Nephron progenitor cell (in vitro differentiated cells): Measurements from ENCODE around the gene TBC1D30.

Experiments used
- DNase-seq: peaks from one replicate; pipeline ENCODE4 v3.0.0; 2021
- H3K27ac Mint-ChIP-seq: 2 replicates; pipeline ENCODE4 v1.8.0; 2021; ENCODE audit warnings: mild to moderate bottlenecking, moderate library complexity, mixed read lengths
- H3K27me3 Mint-ChIP-seq: 2 replicates; pipeline ENCODE4 v1.8.0; 2021; ENCODE audit warnings: mild to moderate bottlenecking, low read depth, mixed read lengths; ENCODE audit not compliant: poor library complexity
- H3K36me3 Mint-ChIP-seq: 2 replicates; pipeline ENCODE4 v1.8.0; 2021; ENCODE audit warnings: low read depth, mixed read lengths
- H3K4me1 Mint-ChIP-seq: 2 replicates; pipeline ENCODE4 v1.8.0; 2021; ENCODE audit warnings: mixed read lengths
- H3K4me3 Mint-ChIP-seq: 2 replicates; pipeline ENCODE4 v1.8.0; 2021; ENCODE audit warnings: mild to moderate bottlenecking, moderate library complexity, mixed read lengths
- H3K9me3 Mint-ChIP-seq: 2 replicates; pipeline ENCODE4 v1.8.0; 2021; ENCODE audit warnings: mild to moderate bottlenecking, moderate library complexity, mixed read lengths
- TF ChIP-seq, protein P1 (sequence below): fragments of 200-600 bp; sonication (generic); IDR thresholded peaks from 2 replicates; pipeline ENCODE4 v1.5.0; 2021; ENCODE audit warnings: antibody characterized with exemption

TBC1D30 gene

DNA sequence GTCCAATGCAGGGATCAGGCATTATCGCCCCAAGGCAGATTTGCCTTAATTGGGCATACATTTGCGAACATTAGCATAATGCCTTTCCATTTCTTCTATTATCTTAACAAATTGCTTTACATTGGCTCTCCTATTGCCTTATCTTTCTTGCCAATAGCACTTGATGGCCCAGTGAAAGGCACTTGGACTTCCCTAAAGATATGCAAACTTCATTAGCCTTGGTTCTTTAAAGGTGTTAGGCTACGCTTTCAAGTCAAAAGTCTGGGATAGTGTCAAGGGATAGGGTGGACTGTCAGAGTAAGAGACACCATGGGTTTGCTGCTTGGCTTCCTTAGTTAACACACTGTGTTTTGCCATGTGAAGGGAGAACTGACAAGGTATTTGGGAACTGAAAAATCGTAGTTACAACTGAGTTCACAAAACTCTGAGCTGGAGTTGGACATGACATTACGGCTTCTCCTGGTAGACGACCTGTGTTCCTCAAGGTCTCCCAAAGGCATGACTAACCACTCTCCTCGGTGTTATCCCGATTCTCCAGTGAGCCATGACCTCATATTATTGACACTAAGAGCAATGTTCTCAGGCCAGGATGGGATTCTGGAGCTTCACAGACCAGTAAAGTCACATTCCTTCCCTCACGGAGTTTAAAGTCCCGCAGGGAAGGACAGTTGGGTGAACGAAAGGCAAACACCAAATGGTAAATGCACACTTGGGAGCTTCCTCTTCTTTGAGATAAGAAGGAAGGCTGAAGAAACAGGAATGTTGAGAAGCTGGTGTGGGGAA is 65.2 kb downstream of the TBC1D30 start:
- H3K36me3 Mint-ChIP-seq, result no peaks in the 10 kb centered on the region
- H3K9me3 Mint-ChIP-seq, result no peaks in the 10 kb centered on the region
- DNase-seq, result no peak
- H3K4me3 Mint-ChIP-seq, result no peak overlapping the region
- H3K27ac Mint-ChIP-seq, result no peak overlapping the region
- H3K27me3 Mint-ChIP-seq, result peaks cover 2% of the 10 kb centered on the region
- H3K4me1 Mint-ChIP-seq, result peaks cover 6% of the 10 kb centered on the region
- TF ChIP-seq, protein P1, sequence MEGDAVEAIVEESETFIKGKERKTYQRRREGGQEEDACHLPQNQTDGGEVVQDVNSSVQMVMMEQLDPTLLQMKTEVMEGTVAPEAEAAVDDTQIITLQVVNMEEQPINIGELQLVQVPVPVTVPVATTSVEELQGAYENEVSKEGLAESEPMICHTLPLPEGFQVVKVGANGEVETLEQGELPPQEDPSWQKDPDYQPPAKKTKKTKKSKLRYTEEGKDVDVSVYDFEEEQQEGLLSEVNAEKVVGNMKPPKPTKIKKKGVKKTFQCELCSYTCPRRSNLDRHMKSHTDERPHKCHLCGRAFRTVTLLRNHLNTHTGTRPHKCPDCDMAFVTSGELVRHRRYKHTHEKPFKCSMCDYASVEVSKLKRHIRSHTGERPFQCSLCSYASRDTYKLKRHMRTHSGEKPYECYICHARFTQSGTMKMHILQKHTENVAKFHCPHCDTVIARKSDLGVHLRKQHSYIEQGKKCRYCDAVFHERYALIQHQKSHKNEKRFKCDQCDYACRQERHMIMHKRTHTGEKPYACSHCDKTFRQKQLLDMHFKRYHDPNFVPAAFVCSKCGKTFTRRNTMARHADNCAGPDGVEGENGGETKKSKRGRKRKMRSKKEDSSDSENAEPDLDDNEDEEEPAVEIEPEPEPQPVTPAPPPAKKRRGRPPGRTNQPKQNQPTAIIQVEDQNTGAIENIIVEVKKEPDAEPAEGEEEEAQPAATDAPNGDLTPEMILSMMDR, result no peak

DNA sequence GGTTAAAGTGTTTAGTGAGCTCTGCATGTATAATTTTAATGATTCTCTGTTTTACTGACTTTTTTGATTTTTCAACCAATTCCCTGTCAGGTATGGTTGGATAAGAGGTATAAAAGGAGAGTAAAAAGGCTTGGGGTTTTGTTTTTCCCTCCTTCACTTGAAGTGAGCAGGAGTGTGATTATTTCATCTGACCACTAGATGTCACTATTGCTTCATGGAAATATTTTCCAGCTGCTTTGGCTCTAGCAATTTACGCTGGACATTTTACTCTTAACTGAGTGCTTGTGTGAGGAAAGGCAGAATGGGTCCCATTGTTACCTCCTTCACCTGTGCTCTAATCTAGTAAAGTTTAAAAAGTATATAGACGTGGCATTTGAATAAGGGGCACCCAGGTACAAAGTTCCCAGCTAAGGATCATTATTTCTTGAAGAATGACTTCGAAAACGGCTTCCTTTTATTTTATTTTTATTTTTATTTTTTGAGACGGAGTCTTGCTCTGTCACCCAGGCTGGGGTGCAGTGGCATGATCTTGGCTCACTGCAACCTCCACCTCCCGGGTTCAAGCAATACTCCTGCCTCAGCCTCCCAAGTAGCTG is 66.5 kb downstream of the TBC1D30 start:
- Mint-ChIP-seq H3K27me3 (peaks cover 2% of the 10 kb centered on the region), H3K27ac (no peak overlapping the region), H3K36me3 (no peaks in the 10 kb centered on the region), H3K9me3 (no peaks in the 10 kb centered on the region), H3K4me1 (peaks cover 6% of the 10 kb centered on the region), H3K4me3 (no peak overlapping the region)
- peak; percentile 28 for DNase-seq
- TF ChIP-seq, protein P1, result peak; percentile 80

- Mint-ChIP-seq H3K9me3 (no peaks in the 10 kb centered on the region), H3K4me1 (peaks cover 6% of the 10 kb centered on the region), H3K27ac (no peak overlapping the region), H3K36me3 (no peaks in the 10 kb centered on the region), H3K4me3 (no peak overlapping the region), H3K27me3 (peaks cover 2% of the 10 kb centered on the region)
- TF ChIP-seq, protein P1, result no peak
- DNase-seq, result no peak
Observed at GRCh38 chr12:64891629-64892028, 67.2 kb downstream of the TBC1D30 start.

DNA sequence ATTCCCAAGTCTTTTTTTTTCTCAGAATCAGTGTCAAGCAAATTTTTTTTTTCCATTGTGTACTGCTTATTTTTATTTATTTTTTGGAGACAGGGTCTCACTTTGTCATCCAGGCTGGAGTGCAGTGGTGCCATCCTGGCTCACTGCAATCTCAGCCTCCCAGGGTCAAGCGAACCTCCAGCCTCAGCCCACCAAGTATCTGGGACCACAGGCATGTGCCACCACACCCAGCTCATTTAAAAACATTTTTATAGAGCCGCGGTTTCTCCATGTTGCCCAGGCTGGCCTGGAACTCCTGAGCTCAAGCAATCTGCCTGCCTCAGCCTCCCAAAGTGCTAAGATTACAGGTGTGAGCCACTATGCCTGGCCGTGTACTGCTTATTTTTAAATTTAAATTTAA is 68.1 kb downstream of the TBC1D30 start:
- Mint-ChIP-seq H3K4me1 (peaks cover 6% of the 10 kb centered on the region), H3K36me3 (no peaks in the 10 kb centered on the region), H3K27ac (no peak overlapping the region), H3K27me3 (peaks cover 2% of the 10 kb centered on the region), H3K9me3 (no peaks in the 10 kb centered on the region), H3K4me3 (no peak overlapping the region)
- no peak for DNase-seq
- TF ChIP-seq, protein P1, result no peak

GRCh38 chr12:64893961-64894360 is 69.5 kb downstream of the TBC1D30 start:
- no peak for DNase-seq
- no peaks in the 10 kb centered on the region for H3K27me3 Mint-ChIP-seq
- TF ChIP-seq, protein P1, result no peak
- no peak overlapping the region for H3K27ac Mint-ChIP-seq
- H3K9me3 Mint-ChIP-seq, result no peaks in the 10 kb centered on the region
- no peak overlapping the region for H3K4me3 Mint-ChIP-seq
- peaks cover 6% of the 10 kb centered on the region for H3K4me1 Mint-ChIP-seq
- H3K36me3 Mint-ChIP-seq, result no peaks in the 10 kb centered on the region
